Measurements from ENCODE around the gene ATP10A. TPM values are rescaled to one million over a fixed set of nuclear protein-coding genes. Genes with fewer than 3 reads are reported as not detected.

The ATP10A gene
- total RNA-seq, 4 donors from 2014 or later = 8.4 to 19.3 (median 16.5) TPM

GRCh38 chr15:25694823-25695312, 168.3 kb downstream of the ATP10A start:
- no peak for ATAC-seq (ENCODE audit: low FRiP score)
- no peak for DNase-seq (ENCODE audit: low spot score)
- no peak for TF ChIP-seq CTCF (IDR thresholded peaks at IDR 0.05)

GRCh38 chr15:25694239-25694584, 168.9 kb downstream of the ATP10A start:
- no peak for ATAC-seq (ENCODE audit: low FRiP score)
- TF ChIP-seq CTCF (IDR thresholded peaks at IDR 0.05) = no peak

GRCh38 chr15:25693321-25694238, 169.5 kb downstream of the ATP10A start:
- TF ChIP-seq CTCF (IDR thresholded peaks at IDR 0.05) = peak in 1 of 3 donors; percentile 12
- DNase-seq (ENCODE audit: low spot score) (no peak), ATAC-seq (ENCODE audit: low FRiP score) (no peak)

More at GRCh38 chr15:25694239-25694584, 168.9 kb downstream of the ATP10A start:
- DNase-seq (ENCODE audit: low spot score) = no peak

DNA sequence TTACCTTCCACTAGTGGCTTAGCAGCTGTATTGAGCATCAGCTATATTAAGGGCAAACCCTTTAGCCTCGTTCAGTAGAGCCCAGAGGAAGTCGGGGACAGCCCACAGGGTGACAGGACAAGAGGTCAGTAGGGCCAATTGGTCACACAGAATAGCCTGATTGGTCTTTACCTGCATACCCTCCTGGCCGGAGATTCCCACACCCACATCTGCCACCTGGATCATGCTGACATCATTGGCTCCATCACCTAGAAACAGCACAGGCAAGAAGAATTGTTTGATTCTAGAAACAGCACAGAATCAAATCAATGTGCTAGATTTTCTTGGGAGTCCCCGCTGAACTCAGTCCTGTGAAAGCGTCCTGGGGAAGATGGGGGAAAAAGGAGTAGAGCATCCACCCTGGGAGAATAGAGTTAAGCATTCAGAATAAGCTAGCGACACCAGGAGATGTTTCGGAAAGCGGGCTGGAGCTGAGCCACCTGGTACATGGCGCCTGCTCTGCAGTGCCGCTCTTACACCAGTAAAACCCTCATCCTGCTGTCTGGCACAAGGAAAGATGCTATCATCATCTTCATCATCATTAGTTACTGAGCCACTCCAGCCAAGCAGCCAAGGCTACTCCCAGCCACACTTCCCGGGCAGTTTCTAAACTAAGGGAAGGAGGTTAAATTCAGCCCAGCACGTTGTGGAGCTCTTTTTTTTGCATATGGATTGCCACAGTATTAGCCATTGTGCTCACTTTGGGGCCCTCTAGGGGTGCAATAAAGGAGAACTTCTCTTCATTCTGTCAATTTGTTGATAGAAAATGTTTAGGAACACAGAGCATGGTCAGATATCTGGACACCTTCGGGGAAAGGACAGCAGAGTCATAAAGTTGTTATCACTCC, 171.3 kb downstream of the ATP10A start:
- TF ChIP-seq CTCF (IDR thresholded peaks at IDR 0.05) = no peak
- ATAC-seq (ENCODE audit: low FRiP score) (no peak), DNase-seq (ENCODE audit: low spot score) (no peak)

- DNase-seq (ENCODE audit: low spot score) (no peak), ATAC-seq (ENCODE audit: low FRiP score) (no peak)
- no peak for TF ChIP-seq CTCF (IDR thresholded peaks at IDR 0.05)
These were observed 172.2 kb downstream of the ATP10A start for GRCh38 chr15:25690673-25691543.

DNA sequence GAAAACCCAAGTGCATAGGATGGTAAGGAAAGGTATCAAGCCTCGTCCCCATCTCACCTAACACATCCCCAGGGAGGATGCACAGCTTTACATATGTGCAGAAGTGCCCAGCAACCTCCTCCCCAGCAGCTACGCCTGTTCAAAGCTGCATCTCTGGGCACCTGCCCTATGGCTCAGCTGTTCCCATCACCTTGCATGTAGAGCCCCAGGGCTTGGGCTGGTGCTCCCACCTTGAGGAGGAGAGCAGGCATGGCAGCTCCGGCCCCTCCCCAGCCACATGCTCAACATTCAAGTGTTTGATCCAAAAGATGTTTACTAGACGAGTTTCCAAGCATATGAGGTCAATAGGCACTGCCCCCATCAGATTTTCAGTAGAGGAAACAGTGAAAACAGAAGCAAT, 173.5 kb downstream of the ATP10A start:
- DNase-seq (ENCODE audit: low spot score) (no peak), ATAC-seq (ENCODE audit: low FRiP score) (no peak)
- no peak for TF ChIP-seq CTCF (IDR thresholded peaks at IDR 0.05)
